Frontal cortex (tissue), 4 donors: ENCODE results near the gene CEP120. TPM values are rescaled to one million over a fixed set of nuclear protein-coding genes. Genes with fewer than 3 reads are reported as not detected.
"Not testable (repeated sequence)": the region's sequence is repeated elsewhere in the genome, so short reads cannot be mapped to it uniquely, and the experiment has no call there.

Source experiments
- DNase-seq, 2 donors: peaks; one replicate each; pipeline ENCODE4 v3.0.0; 2012; ENCODE audit warnings: low spot score in 2 of 2
- FAIRE-seq: peaks from 2 replicates; lab custom pipeline; 2012; peaks lifted over from hg19 to GRCh38; lab: Jason Lieb, UNC
- total RNA-seq: library from RNA; depleted of rRNA; stranded (reverse); fragments of >200 nt; gene quantifications from one replicate; pipeline ENCODE4 v1.2.3, GENCODE V29; 2014
- donor health status: control.
- donor health status: control.
- donor health status: control.

CEP120 gene
- total RNA-seq, 1 donor from 2014 or later, result 52.6 TPM

DNA sequence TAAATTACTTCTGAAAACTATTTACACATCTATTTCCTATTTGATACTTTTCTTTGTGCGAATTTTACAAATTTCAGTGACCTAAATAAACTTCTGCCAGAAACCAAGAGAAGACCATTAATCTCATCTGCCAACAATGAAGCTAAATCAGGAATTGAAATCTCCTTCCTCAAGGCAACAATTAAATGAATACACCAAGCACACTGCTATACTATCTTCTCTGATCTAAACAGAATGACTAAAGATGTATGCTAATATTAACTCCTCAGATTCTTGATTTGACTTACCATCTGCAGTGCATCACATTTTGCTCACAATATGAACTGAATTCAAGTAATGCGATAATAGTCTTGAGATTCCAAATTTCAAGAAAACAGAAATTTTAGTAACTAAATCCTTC is 82.3 kb downstream of the CEP120 start:
- FAIRE-seq, result no peak
- no peak for DNase-seq

- not testable (repeated sequence) for FAIRE-seq, DNase-seq
These were observed 114.8 kb downstream of the CEP120 start for GRCh38 chr5:123308377-123308776.

DNA sequence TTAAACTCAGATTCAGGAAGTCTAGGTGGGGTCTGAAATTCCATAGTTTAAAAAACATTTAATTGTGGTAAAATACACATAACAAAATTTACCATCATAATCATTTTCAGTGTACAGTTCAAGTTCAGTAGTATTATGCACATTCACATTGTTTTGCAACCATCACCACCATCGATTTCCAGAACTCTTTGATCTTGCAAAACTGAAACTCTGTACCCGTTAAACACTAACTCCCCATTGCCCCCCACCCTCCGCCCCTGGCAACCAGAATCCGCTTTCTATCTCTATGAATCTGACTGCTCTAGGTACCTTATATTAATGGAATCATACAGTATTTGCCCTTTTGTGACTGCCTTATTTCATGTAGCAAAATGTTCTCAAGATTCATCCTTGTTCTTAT is 117.5 kb downstream of the CEP120 start:
- no peak for DNase-seq
- FAIRE-seq, result no peak

GRCh38 chr5:123304777-123305316 is 118.4 kb downstream of the CEP120 start:
- no peak for DNase-seq
- FAIRE-seq, result no peak

- DNase-seq (no peak), FAIRE-seq (no peak)
These were observed 119.4 kb downstream of the CEP120 start for GRCh38 chr5:123303802-123304201.

GRCh38 chr5:123300266-123300665 is 122.9 kb downstream of the CEP120 start:
- DNase-seq (no peak), FAIRE-seq (no peak)

DNA sequence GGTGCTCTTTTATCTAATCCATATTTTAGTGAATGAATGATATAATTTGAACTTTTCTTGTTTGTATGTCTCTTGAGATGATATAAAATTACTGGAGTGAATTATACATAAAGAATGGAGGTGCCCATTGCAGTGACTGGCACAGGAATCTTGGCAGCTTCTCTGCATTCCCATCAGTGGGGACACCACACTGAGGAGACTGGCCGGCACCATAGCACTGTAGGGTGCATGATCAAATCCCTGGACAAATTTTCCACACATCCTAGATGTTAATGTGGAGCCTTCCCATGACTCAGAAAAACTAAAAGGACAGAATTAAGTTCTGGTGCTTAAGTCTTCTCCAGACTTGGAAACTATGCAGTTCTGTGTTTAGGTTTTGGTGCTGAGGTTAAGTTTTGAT is 124.1 kb downstream of the CEP120 start:
- DNase-seq (no peak), FAIRE-seq (no peak)

- FAIRE-seq (no peak), DNase-seq (no peak)
These were observed 124.7 kb downstream of the CEP120 start for GRCh38 chr5:123298335-123299030.

DNA sequence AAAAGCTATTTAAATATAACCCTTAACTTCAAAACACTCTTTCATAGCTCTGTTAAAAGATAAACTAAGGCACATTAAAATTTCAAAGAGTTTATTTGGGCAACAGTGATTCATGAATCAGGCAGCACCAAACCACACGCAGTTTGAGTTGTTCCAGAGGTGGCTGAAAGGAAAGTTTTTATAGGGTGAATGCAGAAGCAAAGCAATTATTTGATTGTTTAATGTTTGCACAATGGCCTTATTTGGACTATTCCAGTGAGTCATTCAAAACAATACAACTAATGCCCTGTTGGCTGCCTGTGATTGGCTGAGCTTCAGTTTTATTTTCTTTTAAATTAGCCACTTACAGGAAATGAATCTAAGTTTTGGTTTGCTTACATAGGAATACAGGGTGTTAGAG is 125.3 kb downstream of the CEP120 start:
- FAIRE-seq, result no peak
- no peak for DNase-seq

GRCh38 chr5:123297198-123297831 is 125.9 kb downstream of the CEP120 start:
- DNase-seq, result no peak
- peak; percentile 6 for FAIRE-seq

Other genes starting within 250 kb of the CEP120 start
- 230 TPM for gene CSNK1G3, start 88.8 kb upstream of the CEP120 start, total RNA-seq